ENCODE results near the gene IL22RA1.

The IL22RA1 gene

GRCh38 chr1:24111996-24112779 lies 30.8 kb downstream of the IL22RA1 start, which contains the start of gene MYOM3:
Gene MYOM3 (minus strand): TSS chr1:24112135. CDS start chr1:24108636, 3,499 bp downstream.
- peak; percentile 35 for DNase-seq

GRCh38 chr1:24111262-24111995 lies 31.5 kb downstream of the IL22RA1 start:
- no peak for DNase-seq

- no peak for DNase-seq
Measured at GRCh38 chr1:24110642-24111261, 32.2 kb downstream of the IL22RA1 start.

GRCh38 chr1:24109686-24110475 lies 33.1 kb downstream of the IL22RA1 start:
- DNase-seq, result no peak

- DNase-seq, result no peak
Measured at GRCh38 chr1:24109166-24109483, 33.8 kb downstream of the IL22RA1 start.

GRCh38 chr1:24108334-24109165 lies 34.4 kb downstream of the IL22RA1 start:
- no peak for DNase-seq

- no peak for DNase-seq
Measured at GRCh38 chr1:24107462-24108138, 35.3 kb downstream of the IL22RA1 start.

- DNase-seq, result no peak
Measured at GRCh38 chr1:24105368-24106160, 37.4 kb downstream of the IL22RA1 start.

GRCh38 chr1:24104854-24105253 lies 38.1 kb downstream of the IL22RA1 start:
- DNase-seq, result no peak

- no peak for DNase-seq
Measured at GRCh38 chr1:24103879-24104278, 39.1 kb downstream of the IL22RA1 start.

GRCh38 chr1:24103408-24103807 lies 39.5 kb downstream of the IL22RA1 start:
- no peak for DNase-seq

- DNase-seq, result no peak
Measured at GRCh38 chr1:24102961-24103360, 40.0 kb downstream of the IL22RA1 start.

- DNase-seq, result no peak
Measured at GRCh38 chr1:24101796-24102586, 40.9 kb downstream of the IL22RA1 start.

GRCh38 chr1:24100945-24101737 lies 41.8 kb downstream of the IL22RA1 start:
- no peak for DNase-seq

- DNase-seq, result no peak
Measured at GRCh38 chr1:24098943-24099638, 43.8 kb downstream of the IL22RA1 start.

- DNase-seq, result no peak
Measured at GRCh38 chr1:24098102-24098501, 44.8 kb downstream of the IL22RA1 start.

- DNase-seq, result no peak
Measured at GRCh38 chr1:24097663-24098062, 45.3 kb downstream of the IL22RA1 start.

- DNase-seq, result no peak
Measured at GRCh38 chr1:24096739-24097103, 46.2 kb downstream of the IL22RA1 start.

All from T1000 (cell line).